ENCODE measurements around the gene PRRG3. TPM values are rescaled to one million over a fixed set of nuclear protein-coding genes. Genes with fewer than 3 reads are reported as not detected.

Gene PRRG3
- total RNA-seq, 1 experiment from 2014 or later: not detected

DNA sequence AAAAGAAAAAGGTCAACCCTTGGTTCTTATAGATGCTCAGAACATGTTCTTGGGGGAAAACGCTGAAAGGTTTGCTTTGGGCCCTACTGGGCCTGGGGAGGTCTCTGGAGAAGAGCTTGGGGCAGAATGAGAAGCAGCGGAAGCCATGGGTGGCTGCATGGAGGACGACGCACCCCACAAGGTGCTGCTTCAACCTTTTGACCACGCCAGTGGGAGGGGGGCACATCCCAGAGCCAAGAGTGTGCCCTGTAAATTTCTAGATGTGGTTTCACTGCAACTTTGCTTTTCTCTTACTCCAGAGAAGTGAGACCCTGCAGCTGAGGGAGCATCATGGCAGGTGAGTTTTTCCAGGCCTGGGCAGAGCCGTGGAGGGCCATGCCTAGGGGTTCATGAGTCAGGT lies 3.2 kb downstream of the PRRG3 start:
- ChIA-PET POLR2A (no interaction called here), CTCF (interaction anchor here (1.1 kb wide), 1 partner anchor 16 kb away, joined by 3 read pairs; no protein-coding TSS in a partner anchor)
- Mint-ChIP-seq H3K4me1 (ENCODE audit: insufficient read depth, unreplicated experiment) (no peaks in the 10 kb centered on the region), H3K4me3 (ENCODE audit: unreplicated experiment) (no peak overlapping the region), H3K27ac (ENCODE audit: low read depth, unreplicated experiment) (no peak overlapping the region), H3K27me3 (ENCODE audit: insufficient read depth, unreplicated experiment) (no peaks in the 10 kb centered on the region), H3K9me3 (ENCODE audit: unreplicated experiment) (no peaks in the 10 kb centered on the region), H3K36me3 (ENCODE audit: insufficient read depth, unreplicated experiment) (peaks cover 6% of the 10 kb centered on the region)
- BruUV-seq (replicated peaks): no TSS peak
- TF ChIP-seq, protein P1, sequence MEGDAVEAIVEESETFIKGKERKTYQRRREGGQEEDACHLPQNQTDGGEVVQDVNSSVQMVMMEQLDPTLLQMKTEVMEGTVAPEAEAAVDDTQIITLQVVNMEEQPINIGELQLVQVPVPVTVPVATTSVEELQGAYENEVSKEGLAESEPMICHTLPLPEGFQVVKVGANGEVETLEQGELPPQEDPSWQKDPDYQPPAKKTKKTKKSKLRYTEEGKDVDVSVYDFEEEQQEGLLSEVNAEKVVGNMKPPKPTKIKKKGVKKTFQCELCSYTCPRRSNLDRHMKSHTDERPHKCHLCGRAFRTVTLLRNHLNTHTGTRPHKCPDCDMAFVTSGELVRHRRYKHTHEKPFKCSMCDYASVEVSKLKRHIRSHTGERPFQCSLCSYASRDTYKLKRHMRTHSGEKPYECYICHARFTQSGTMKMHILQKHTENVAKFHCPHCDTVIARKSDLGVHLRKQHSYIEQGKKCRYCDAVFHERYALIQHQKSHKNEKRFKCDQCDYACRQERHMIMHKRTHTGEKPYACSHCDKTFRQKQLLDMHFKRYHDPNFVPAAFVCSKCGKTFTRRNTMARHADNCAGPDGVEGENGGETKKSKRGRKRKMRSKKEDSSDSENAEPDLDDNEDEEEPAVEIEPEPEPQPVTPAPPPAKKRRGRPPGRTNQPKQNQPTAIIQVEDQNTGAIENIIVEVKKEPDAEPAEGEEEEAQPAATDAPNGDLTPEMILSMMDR (IDR thresholded peaks at IDR 0.05; ENCODE audit: unreplicated experiment): no peak
- no peak for DNase-seq (ENCODE audit: unreplicated experiment)
- intact Hi-C loops (cut with micrococcal nuclease): no loop called here

GRCh38 chrX:151699746-151700145 lies 4.5 kb downstream of the PRRG3 start:
- no peak overlapping the region for H3K4me3 Mint-ChIP-seq (ENCODE audit: unreplicated experiment)
- H3K27ac Mint-ChIP-seq (ENCODE audit: low read depth, unreplicated experiment): no peak overlapping the region
- no TSS peak for BruUV-seq (replicated peaks)
- H3K27me3 Mint-ChIP-seq (ENCODE audit: insufficient read depth, unreplicated experiment): no peaks in the 10 kb centered on the region
- TF ChIP-seq, protein P1 (IDR thresholded peaks at IDR 0.05; ENCODE audit: unreplicated experiment): no peak
- CTCF ChIA-PET: no interaction called here
- no peaks in the 10 kb centered on the region for H3K9me3 Mint-ChIP-seq (ENCODE audit: unreplicated experiment)
- POLR2A ChIA-PET: no interaction called here
- DNase-seq (ENCODE audit: unreplicated experiment): no peak
- intact Hi-C loops (cut with micrococcal nuclease): no loop called here
- H3K36me3 Mint-ChIP-seq (ENCODE audit: insufficient read depth, unreplicated experiment): peaks cover 6% of the 10 kb centered on the region
- H3K4me1 Mint-ChIP-seq (ENCODE audit: insufficient read depth, unreplicated experiment): no peaks in the 10 kb centered on the region

DNA sequence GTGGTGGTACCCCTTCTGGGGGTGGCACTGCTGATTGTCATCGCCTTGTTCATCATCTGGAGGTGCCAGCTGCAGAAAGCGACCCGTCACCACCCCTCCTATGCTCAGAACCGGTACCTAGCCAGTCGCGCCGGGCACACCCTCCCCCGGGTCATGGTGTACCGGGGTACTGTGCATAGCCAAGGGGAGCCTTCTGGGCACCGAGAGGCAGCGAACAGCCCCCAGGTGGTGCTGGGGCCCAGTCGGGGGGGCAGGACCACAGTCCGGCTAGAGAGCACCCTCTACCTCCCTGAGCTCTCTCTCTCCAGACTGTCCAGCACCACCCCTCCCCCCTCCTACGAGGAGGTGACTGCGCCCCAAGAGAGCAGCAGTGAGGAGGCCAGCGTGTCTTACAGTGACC lies 5.3 kb downstream of the PRRG3 start:
- intact Hi-C loops (cut with micrococcal nuclease): no loop called here
- no peaks in the 10 kb centered on the region for H3K4me1 Mint-ChIP-seq (ENCODE audit: insufficient read depth, unreplicated experiment)

DNA sequence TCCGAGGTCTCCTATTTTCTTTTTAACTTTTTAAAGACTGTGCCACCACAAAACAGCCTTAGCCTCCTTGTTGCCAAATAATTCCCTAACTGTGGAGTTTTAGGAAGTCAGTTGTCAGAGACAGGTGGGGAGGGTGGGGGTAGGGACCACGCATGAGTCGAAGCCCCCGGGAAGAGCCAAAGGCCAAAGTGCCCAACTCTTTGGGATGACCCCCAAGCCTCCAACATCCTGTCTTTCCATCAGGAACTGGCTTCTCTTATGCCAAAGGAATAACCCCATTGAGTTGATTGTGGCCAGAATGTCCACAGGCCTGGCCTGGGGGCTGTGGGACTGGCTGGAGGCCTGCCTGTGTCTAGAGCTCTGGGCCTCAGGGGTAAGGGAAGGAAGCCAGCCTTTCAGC lies 5.8 kb downstream of the PRRG3 start:
- Mint-ChIP-seq H3K36me3 (ENCODE audit: insufficient read depth, unreplicated experiment) (peaks cover 6% of the 10 kb centered on the region), H3K4me1 (ENCODE audit: insufficient read depth, unreplicated experiment) (no peaks in the 10 kb centered on the region), H3K27me3 (ENCODE audit: insufficient read depth, unreplicated experiment) (no peaks in the 10 kb centered on the region), H3K4me3 (ENCODE audit: unreplicated experiment) (no peak overlapping the region), H3K9me3 (ENCODE audit: unreplicated experiment) (no peaks in the 10 kb centered on the region), H3K27ac (ENCODE audit: low read depth, unreplicated experiment) (no peak overlapping the region)
- TF ChIP-seq, protein P1 (IDR thresholded peaks at IDR 0.05; ENCODE audit: unreplicated experiment): no peak
- intact Hi-C loops (cut with micrococcal nuclease): no loop called here
- BruUV-seq (replicated peaks): no TSS peak
- CTCF ChIA-PET: no interaction called here
- no peak for DNase-seq (ENCODE audit: unreplicated experiment)
- POLR2A ChIA-PET: no interaction called here

More for the DNA sequence above, 5.3 kb downstream of the PRRG3 start:
- BruUV-seq (replicated peaks): no TSS peak
- ChIA-PET CTCF (no interaction called here), POLR2A (no interaction called here)
- Mint-ChIP-seq H3K4me3 (ENCODE audit: unreplicated experiment) (no peak overlapping the region), H3K9me3 (ENCODE audit: unreplicated experiment) (no peaks in the 10 kb centered on the region), H3K27me3 (ENCODE audit: insufficient read depth, unreplicated experiment) (no peaks in the 10 kb centered on the region), H3K27ac (ENCODE audit: low read depth, unreplicated experiment) (no peak overlapping the region), H3K36me3 (ENCODE audit: insufficient read depth, unreplicated experiment) (peaks cover 6% of the 10 kb centered on the region)
- no peak for DNase-seq (ENCODE audit: unreplicated experiment)
- TF ChIP-seq, protein P1 (IDR thresholded peaks at IDR 0.05; ENCODE audit: unreplicated experiment): no peak
